C4-2B (cell line): ENCODE data around the gene UBL4B.
A peak's percentile ranks its signal among the peaks of the same experiment; 100 is the strongest.

Experiments
- H3K27ac ChIP-seq: fragments of 450-650 bp; 2 replicates; pipeline ENCODE4 v1.5.1; 2017
- ZFX ChIP-seq: fragments of 450-650 bp; IDR thresholded peaks from 2 replicates; pipeline ENCODE4 v1.6.1; 2017
- TF ChIP-seq, protein P1 (sequence below): fragments of 450-650 bp; conservative IDR thresholded peaks from 2 replicates; pipeline ENCODE4 v1.5.1; 2017; ENCODE audit warnings: mild to moderate bottlenecking

UBL4B gene

DNA sequence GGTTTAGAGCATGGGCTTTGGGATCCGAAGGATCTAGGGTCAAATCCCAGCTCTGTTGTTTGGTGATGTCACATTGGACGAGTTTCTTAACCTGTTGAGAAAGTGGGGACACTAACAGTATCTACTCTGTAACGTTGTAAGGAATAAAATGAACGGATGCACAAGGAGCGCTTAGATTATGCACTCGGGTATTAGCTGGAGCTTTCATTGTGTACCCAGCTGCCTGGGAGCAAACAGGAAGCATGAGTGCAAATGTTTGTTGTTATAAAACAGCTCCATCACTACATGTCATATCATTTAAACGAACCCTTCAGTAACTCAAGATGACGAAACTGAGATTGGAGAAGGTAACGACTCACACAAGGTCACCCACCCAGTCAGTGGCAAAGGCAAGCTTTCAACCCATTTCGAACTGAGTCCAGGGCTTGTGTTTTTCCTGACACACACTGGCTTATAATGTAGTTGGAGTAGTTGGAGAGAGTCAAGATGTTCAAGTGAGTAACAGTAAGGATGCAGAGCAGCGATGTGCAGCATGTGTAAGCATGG lies 21.9 kb downstream of the UBL4B start:
- TF ChIP-seq ZFX = no peak
- TF ChIP-seq, protein P1, sequence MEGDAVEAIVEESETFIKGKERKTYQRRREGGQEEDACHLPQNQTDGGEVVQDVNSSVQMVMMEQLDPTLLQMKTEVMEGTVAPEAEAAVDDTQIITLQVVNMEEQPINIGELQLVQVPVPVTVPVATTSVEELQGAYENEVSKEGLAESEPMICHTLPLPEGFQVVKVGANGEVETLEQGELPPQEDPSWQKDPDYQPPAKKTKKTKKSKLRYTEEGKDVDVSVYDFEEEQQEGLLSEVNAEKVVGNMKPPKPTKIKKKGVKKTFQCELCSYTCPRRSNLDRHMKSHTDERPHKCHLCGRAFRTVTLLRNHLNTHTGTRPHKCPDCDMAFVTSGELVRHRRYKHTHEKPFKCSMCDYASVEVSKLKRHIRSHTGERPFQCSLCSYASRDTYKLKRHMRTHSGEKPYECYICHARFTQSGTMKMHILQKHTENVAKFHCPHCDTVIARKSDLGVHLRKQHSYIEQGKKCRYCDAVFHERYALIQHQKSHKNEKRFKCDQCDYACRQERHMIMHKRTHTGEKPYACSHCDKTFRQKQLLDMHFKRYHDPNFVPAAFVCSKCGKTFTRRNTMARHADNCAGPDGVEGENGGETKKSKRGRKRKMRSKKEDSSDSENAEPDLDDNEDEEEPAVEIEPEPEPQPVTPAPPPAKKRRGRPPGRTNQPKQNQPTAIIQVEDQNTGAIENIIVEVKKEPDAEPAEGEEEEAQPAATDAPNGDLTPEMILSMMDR = no peak
- no peak overlapping the region for H3K27ac ChIP-seq

DNA sequence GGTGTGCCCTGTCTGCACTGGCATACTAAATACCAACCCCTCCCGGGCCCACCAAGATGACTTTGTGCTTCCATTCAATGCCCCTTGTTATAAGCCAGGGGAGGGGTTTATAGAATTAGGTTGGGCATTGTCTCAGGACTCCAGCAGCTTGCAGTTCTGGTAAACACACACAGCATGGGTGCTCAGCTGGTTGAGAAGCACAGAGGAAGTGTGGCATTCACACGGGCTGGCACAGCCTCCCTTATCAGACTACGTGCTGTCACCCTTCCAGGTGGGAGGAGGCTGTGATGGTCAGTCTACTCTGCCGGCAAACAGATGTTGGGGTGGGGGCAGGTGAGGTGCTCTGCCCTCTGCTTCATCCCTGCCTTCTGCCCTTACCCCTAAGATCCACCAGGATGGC lies 23.0 kb downstream of the UBL4B start:
- no peak overlapping the region for H3K27ac ChIP-seq
- TF ChIP-seq ZFX = no peak
- TF ChIP-seq, protein P1 = no peak

DNA sequence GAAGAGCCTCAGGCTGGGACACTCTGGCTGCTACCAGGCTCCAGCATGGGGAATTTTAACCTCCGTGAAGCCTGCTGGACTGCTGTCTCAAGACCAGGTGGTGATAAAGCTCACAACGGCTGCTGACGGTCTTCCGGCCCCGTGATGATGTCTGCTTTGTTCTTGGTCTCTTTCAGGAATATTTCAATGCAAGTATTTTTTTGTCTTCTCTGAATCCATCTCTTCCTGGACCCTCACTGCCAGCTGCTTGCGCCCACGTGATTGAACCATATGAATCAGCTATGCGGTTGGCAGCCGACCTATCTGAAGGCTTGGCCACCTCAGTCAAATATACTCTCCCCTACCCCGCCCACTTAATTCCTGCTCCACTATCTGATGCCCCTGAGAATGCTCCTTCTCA lies 23.4 kb downstream of the UBL4B start:
- TF ChIP-seq, protein P1 = no peak
- no peak for TF ChIP-seq ZFX
- no peak overlapping the region for H3K27ac ChIP-seq

DNA sequence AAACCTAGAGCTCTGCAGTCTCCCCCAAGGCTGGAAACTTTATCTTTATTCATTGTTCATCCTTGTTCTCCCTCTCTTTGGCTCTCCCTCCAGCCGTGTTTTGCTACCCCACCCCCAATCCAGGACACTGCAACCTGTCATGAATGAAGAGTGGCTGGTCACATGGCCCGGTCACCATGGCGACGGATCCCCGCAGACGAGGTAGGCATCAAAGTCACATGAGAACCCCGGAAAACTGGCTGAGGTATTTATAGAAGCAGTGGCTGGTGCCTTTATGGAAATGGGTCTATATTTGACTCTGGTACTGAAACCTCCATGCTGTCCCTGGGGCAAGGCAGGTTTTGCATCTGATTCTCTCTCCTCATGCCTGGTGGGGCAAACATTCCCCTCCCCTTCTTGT lies 24.7 kb downstream of the UBL4B start:
- no peak overlapping the region for H3K27ac ChIP-seq
- TF ChIP-seq, protein P1 = no peak
- no peak for TF ChIP-seq ZFX

DNA sequence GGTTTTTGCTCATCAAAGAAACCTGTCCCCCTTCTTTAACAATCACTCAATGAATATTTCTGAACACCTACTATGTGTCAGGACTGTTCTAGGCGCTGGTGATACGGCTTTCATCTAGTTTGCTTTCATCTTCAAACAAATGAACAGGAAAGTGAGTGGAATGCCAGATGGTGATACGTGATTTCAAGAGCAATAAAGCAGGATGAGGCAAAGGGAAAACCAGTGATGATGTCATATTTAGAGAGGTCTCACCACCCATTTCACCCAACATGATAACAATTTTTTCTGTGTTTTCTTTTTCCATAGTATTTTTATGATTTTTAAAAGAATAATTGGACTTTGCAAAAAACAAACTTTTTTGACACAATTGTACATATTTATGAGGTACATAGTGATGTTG lies 26.7 kb downstream of the UBL4B start:
- TF ChIP-seq, protein P1 = no peak
- no peak for TF ChIP-seq ZFX

DNA sequence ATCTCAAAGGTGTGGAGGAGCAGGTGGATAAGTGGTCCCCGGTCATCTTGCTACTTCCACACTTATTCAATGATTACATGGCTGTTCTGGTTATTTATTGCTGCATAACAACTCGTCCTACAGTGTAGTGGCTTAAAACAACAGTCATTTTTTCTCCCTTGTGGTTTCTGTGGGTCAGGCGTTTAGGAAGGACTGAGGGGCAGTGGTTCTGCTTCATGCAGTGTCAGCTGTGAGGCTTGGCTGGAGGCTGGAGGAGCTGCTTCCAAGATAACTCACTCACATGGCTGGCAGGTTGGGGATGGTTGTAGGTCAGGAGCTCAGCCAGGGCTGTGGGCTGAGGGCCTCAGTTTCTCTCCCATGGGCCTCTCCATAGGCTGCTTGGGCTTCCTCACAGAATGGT lies 32.1 kb downstream of the UBL4B start:
- TF ChIP-seq ZFX = no peak
- TF ChIP-seq, protein P1 = no peak
- no peak overlapping the region for H3K27ac ChIP-seq

More for the DNA sequence above, 26.7 kb downstream of the UBL4B start:
- H3K27ac ChIP-seq = no peak overlapping the region

DNA sequence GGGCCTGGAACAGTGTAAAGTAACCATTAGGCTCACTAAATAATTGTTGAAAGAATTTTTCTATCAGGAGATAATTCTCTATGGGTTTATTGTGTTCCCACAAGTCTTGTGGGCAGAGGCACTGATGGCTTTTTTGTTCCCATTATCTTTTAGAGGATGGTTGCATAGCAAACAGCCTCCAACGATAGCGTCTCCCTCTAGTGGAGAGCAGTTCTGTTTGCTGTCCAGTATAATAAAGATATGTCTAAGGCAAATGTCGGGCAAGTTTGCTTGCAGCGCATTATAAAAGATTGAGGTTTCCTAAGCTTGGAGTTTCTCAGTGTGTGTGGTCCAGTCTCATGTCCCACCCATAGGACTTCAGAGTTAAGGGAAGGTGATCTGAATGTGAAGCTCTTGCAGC lies 36.7 kb downstream of the UBL4B start:
- no peak overlapping the region for H3K27ac ChIP-seq

More for the DNA sequence above, 36.7 kb downstream of the UBL4B start:
- TF ChIP-seq, protein P1 = peak; percentile 67
- TF ChIP-seq ZFX = no peak
